Motor neuron (in vitro differentiated cells): ENCODE measurements around the gene ORC4. TPM values are rescaled to one million over a fixed set of nuclear protein-coding genes. Genes with fewer than 3 reads are reported as not detected.
A peak's percentile ranks its signal among the peaks of the same experiment; 100 is the strongest.
"Not testable (repeated sequence)": the region's sequence is repeated elsewhere in the genome, so short reads cannot be mapped to it uniquely, and the experiment has no call there.

Experiments
- ATAC-seq, 8 experiments: fragments of 200-7000 bp; cut with Tn5 transposase; replicated peaks in 6 of 8; 2 replicates each; pipeline ENCODE4 v1.8.0; 2021; ENCODE audit warnings: mild to moderate bottlenecking in 8 of 8, moderate library complexity in 8 of 8
- H3K27ac ChIP-seq, 2 donors: fragments of 250-450 bp; sonication (Bioruptor Pico); 2 replicates each; pipeline ENCODE4 v1.9.0; 2021; ENCODE audit warnings: antibody characterized with exemption in 2 of 2, mild to moderate bottlenecking in 2 of 2, moderate library complexity in 1 of 2
- H3K4me1 ChIP-seq, 2 donors: fragments of 250-450 bp; sonication (Bioruptor Pico); replicated peaks in 1 of 2; 2 replicates each; pipeline ENCODE4 v1.6.1; 2021; ENCODE audit warnings: antibody characterized with exemption in 2 of 2, mild to moderate bottlenecking in 2 of 2, moderate library complexity in 1 of 2
- H3K4me3 ChIP-seq, 5 donors: fragments of 250-450 bp; sonication (Bioruptor Pico); 2 replicates each; pipeline ENCODE4 v1.9.0; 2021; ENCODE audit warnings: antibody characterized with exemption in 5 of 5, mild to moderate bottlenecking in 5 of 5, moderate library complexity in 4 of 5
- WGBS, 10 experiments: fragments of 450-650 bp; shearing (Covaris generic); methylation state at CpG; one replicate each; pipeline ENCODE4 v1.0.0; 2022; 5-methylcytosine and 5-hydroxymethylcytosine counted together
- in situ Hi-C, 9 experiments: fragments of 400-800 bp; cut with MboI; loops; one replicate each; pipeline ENCODE4 v1.15.0; 2021; ENCODE audit warnings: low sequenced_read_pairs in 9 of 9, low pct_unique_long_range_greater_than_20kb in 2 of 9; ENCODE audit not compliant: unreplicated experiment in 9 of 9
- total RNA-seq, 8 experiments: library from RNA; unstranded; fragments of 300-600 nt; gene quantifications; 2 replicates each; pipeline versions ENCODE4 v1.2.3 to v1.2.4, GENCODE V29; 2022

ORC4 gene
- total RNA-seq, 8 experiments from 2014 or later, result 24.6 to 57.7 (median 45.9) TPM

GRCh38 chr2:148006249-148007007 is 14.1 kb downstream of the ORC4 start:
- H3K4me3 ChIP-seq, result no peak overlapping the region
- 60 to 100% (median 100%) methylated on average over 1 to 5 of the region's 6 CpGs; no CpG with 5 or more reads in 1 of the 10 experiments for WGBS, 10 experiments
- ATAC-seq, result no peak
- in situ Hi-C loops, result no loop called here
- no peaks in the 10 kb centered on the region for H3K4me1 ChIP-seq
- no peak overlapping the region for H3K27ac ChIP-seq

- in situ Hi-C loops, H3K4me1 ChIP-seq, H3K4me3 ChIP-seq, ATAC-seq, H3K27ac ChIP-seq: not testable (repeated sequence)
Measured at GRCh38 chr2:148002420-148002819, 18.1 kb downstream of the ORC4 start.

- no peak for ATAC-seq
- WGBS, 10 experiments, result 67 to 100% (median 91%) methylated on average over 1 of the region's 1 CpG
- Histone ChIP-seq H3K4me3 (no peak overlapping the region), H3K4me1 (no peaks in the 10 kb centered on the region), H3K27ac (no peak overlapping the region)
- in situ Hi-C loops, result no loop called here
Measured at GRCh38 chr2:148000095-148000494, 20.4 kb downstream of the ORC4 start.

GRCh38 chr2:147999126-147999525 is 21.4 kb downstream of the ORC4 start:
- in situ Hi-C loops, result loop anchor here in 3 of 9 experiments (25.0 kb wide), 1 partner anchor 513 kb away; no protein-coding TSS in a partner anchor
- 50 to 100% (median 80%) methylated on average over 1 to 2 of the region's 2 CpGs; no CpG with 5 or more reads in 1 of the 10 experiments for WGBS, 10 experiments
- Histone ChIP-seq H3K4me1 (no peaks in the 10 kb centered on the region), H3K27ac (no peak overlapping the region), H3K4me3 (no peak overlapping the region)
- no peak for ATAC-seq

GRCh38 chr2:147998203-147998602 is 22.3 kb downstream of the ORC4 start:
- no peak for ATAC-seq
- H3K27ac ChIP-seq, result no peak overlapping the region
- no peak overlapping the region for H3K4me3 ChIP-seq
- in situ Hi-C loops, result loop anchor here in 3 of 9 experiments (25.0 kb wide), 1 partner anchor 514 kb away; no protein-coding TSS in a partner anchor
- WGBS, 10 experiments, result 67 to 100% (median 88%) methylated on average over 1 to 4 of the region's 4 CpGs; no CpG with 5 or more reads in 2 of the 10 experiments
- H3K4me1 ChIP-seq, result no peaks in the 10 kb centered on the region

GRCh38 chr2:147996828-147997227 is 23.7 kb downstream of the ORC4 start:
- no peak overlapping the region for H3K4me3 ChIP-seq
- no peak overlapping the region for H3K27ac ChIP-seq
- in situ Hi-C loops, result loop anchor here in 3 of 9 experiments (25.0 kb wide), 1 partner anchor 515 kb away; no protein-coding TSS in a partner anchor
- H3K4me1 ChIP-seq, result no peaks in the 10 kb centered on the region
- ATAC-seq, result no peak

GRCh38 chr2:147994965-147995364 is 25.6 kb downstream of the ORC4 start:
- in situ Hi-C loops, result loop anchor here in 3 of 9 experiments (25.0 kb wide), 1 partner anchor 517 kb away; no protein-coding TSS in a partner anchor
- not testable (repeated sequence) for H3K27ac ChIP-seq, H3K4me1 ChIP-seq, ATAC-seq, H3K4me3 ChIP-seq
- WGBS, 10 experiments, result 89 to 100% (median 100%) methylated on average over 1 to 6 of the region's 7 CpGs; no CpG with 5 or more reads in 2 of the 10 experiments

- WGBS, 10 experiments, result 26 to 100% (median 58%) methylated on average over 2 to 4 of the region's 4 CpGs
- no peak overlapping the region for H3K4me3 ChIP-seq
- in situ Hi-C loops, result loop anchor here in 3 of 9 experiments (25.0 kb wide), 1 partner anchor 522 kb away; no protein-coding TSS in a partner anchor
- no peak overlapping the region for H3K27ac ChIP-seq
- no peaks in the 10 kb centered on the region for H3K4me1 ChIP-seq
- peak in 3 of 8 experiments; percentile 65 to 77 (median 75) for ATAC-seq
Measured at GRCh38 chr2:147989809-147990403, 30.6 kb downstream of the ORC4 start.

GRCh38 chr2:147989102-147989501 is 31.4 kb downstream of the ORC4 start:
- Histone ChIP-seq H3K4me1 (no peaks in the 10 kb centered on the region), H3K27ac (no peak overlapping the region), H3K4me3 (no peak overlapping the region)
- ATAC-seq, result no peak
- in situ Hi-C loops, result loop anchor here in 3 of 9 experiments (25.0 kb wide), 1 partner anchor 523 kb away; no protein-coding TSS in a partner anchor
- 58 to 100% (median 90%) methylated on average over 1 to 3 of the region's 3 CpGs; no CpG with 5 or more reads in 2 of the 10 experiments for WGBS, 10 experiments

GRCh38 chr2:147980940-147981528 is 39.5 kb downstream of the ORC4 start:
- H3K4me3 ChIP-seq, result no peak overlapping the region
- peak in 7 of 8 experiments; percentile 43 to 97 (median 78) for ATAC-seq
- in situ Hi-C loops, result loop anchor here in 3 of 9 experiments (25.0 kb wide), 1 partner anchor 531 kb away; no protein-coding TSS in a partner anchor

GRCh38 chr2:147977679-147978078 is 42.9 kb downstream of the ORC4 start:
- no peak for ATAC-seq
- no peak overlapping the region for H3K27ac ChIP-seq
- 80 to 100% (median 90%) methylated on average over 1 to 2 of the region's 3 CpGs; no CpG with 5 or more reads in 5 of the 10 experiments for WGBS, 10 experiments

More at GRCh38 chr2:147980940-147981528, 39.5 kb downstream of the ORC4 start:
- H3K4me1 ChIP-seq, result no peaks in the 10 kb centered on the region
- 35 to 100% (median 87%) methylated on average over 1 to 5 of the region's 5 CpGs; no CpG with 5 or more reads in 1 of the 10 experiments for WGBS, 10 experiments
- no peak overlapping the region for H3K27ac ChIP-seq

GRCh38 chr2:147976102-147976501 is 44.4 kb downstream of the ORC4 start:
- WGBS, 10 experiments, result 79 to 100% (median 89%) methylated on average over 2 of the region's 2 CpGs; no CpG with 5 or more reads in 1 of the 10 experiments
- no peak overlapping the region for H3K4me3 ChIP-seq
- no peak overlapping the region for H3K27ac ChIP-seq
- H3K4me1 ChIP-seq, result no peaks in the 10 kb centered on the region
- no peak for ATAC-seq
- in situ Hi-C loops, result loop anchor here in 3 of 9 experiments (25.0 kb wide), 1 partner anchor 536 kb away; no protein-coding TSS in a partner anchor

More at GRCh38 chr2:147977679-147978078, 42.9 kb downstream of the ORC4 start:
- Histone ChIP-seq H3K4me1 (no peaks in the 10 kb centered on the region), H3K4me3 (no peak overlapping the region)
- in situ Hi-C loops, result loop anchor here in 3 of 9 experiments (25.0 kb wide), 1 partner anchor 535 kb away; no protein-coding TSS in a partner anchor
